ENCODE measurements around the gene EEPD1. TPM values are rescaled to one million over a fixed set of nuclear protein-coding genes. Genes with fewer than 3 reads are reported as not detected.
"Not testable (repeated sequence)": the region's sequence is repeated elsewhere in the genome, so short reads cannot be mapped to it uniquely, and the experiment has no call there.

EEPD1 gene
- total RNA-seq, 8 experiments from 2014 or later, result 2.3 to 14.1 (median 4.4) TPM

DNA sequence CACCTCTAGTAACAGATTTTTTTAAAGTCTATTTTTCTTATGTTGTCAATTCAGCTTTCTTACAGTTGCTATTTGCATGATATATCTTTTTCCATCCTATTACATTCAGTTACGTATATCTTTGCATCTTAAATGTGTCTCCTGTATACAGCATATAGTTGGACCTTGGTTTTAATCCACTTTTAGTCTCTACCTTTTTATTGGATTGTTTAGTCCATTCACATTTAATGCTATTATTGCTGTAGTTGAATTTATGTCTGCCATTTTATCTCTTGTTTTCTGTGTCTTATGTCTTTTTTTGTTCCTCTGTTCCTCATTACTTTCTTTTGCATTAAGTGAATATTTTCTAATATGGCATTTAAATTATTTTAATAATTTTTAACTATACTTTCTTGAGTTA, 100.6 kb downstream of the EEPD1 start:
- Histone ChIP-seq H3K4me3 (no peak overlapping the region), H3K4me1 (replicated peaks in 1 of 2) (peaks cover 7 to 8% of the 10 kb centered on the region in 2 donors), H3K27ac (no peak overlapping the region)
- ATAC-seq (replicated peaks in 6 of 8), result no peak
- 90 to 100% (median 100%) methylated on average over 1 of the region's 1 CpG; no CpG with 5 or more reads in 3 of the 10 experiments for WGBS, 10 experiments
- in situ Hi-C loops (cut with MboI; ENCODE audit: low pct_unique_long_range_greater_than_20kb in 2 of 9, low sequenced_read_pairs in 9 of 9, unreplicated experiment in 9 of 9), result no loop called here

DNA sequence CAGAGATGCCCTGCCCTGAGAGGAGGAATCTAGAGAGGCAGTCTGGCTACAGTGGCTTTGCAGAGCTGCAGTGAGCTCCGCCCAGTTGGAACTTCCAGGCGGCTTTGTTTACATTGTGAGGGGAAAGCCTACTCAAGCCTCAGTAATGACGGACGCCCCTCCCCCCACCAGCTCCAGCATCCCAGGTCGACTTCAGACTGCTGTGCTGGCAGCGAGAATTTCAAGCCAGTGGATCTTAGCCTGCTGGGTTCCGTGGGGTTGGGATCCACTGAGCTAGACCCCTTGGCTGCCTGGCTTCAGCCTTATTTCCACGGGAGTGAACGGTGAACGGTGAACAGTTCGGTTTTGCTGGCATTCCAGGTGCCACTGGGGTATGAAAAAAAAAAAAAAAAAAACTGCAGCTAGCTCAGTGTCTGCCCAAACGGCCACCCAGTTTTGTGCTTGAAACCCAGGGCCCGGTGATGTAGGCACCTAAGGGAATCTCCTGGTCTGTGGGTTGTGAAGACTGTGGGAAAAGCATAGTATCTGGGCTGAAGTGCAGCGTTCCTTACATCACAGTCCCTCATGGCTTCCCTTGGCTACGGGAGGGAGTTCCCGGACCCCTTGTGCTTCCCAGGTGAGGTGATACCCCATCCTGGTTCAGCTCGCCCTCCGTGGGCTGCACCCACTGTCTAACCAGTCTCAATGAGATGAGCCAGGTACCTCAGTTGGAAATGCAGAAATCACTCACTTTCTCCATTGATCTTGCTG, 105.6 kb downstream of the EEPD1 start:
- in situ Hi-C loops (cut with MboI; ENCODE audit: low pct_unique_long_range_greater_than_20kb in 2 of 9, low sequenced_read_pairs in 9 of 9, unreplicated experiment in 9 of 9), result not testable (repeated sequence)
- peak overlapping the region; percentile 3 to 25 (median 16) for H3K4me3 ChIP-seq
- peaks cover 10 to 18% of the 10 kb centered on the region in 2 donors for H3K4me1 ChIP-seq (replicated peaks in 1 of 2)
- peak overlapping the region; percentile 12 to 66 for H3K27ac ChIP-seq
- ATAC-seq (replicated peaks in 6 of 8), result peak; percentile 48 to 100 (median 99)
- 5 to 86% (median 58%) methylated on average over 1 to 11 of the region's 18 CpGs; no CpG with 5 or more reads in 5 of the 10 experiments for WGBS, 10 experiments

DNA sequence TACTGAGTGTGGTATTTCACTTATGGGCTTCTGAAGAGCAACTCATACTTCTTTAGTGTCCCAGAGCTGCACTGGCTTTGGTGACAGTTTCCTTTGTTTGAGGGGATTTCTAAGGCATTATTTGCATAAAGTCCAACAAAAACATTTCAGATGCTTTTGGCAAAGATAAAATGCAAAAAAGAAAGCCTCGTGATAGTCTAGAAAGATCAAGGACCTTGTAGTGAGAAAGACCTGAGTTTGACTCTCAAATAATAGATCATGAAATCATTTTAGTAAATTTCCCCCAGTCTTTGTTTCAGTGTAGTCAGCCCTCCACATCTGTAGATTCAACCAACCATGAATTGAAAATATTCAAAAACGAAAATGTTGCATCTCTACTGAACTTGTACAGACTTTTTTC, 107.4 kb downstream of the EEPD1 start:
- peak in 1 of 8 experiments; percentile 21 for ATAC-seq (replicated peaks in 6 of 8)
- in situ Hi-C loops (cut with MboI; ENCODE audit: low pct_unique_long_range_greater_than_20kb in 2 of 9, low sequenced_read_pairs in 9 of 9, unreplicated experiment in 9 of 9), result no loop called here
- Histone ChIP-seq H3K27ac (no peak overlapping the region), H3K4me1 (replicated peaks in 1 of 2) (peaks cover 17 to 21% of the 10 kb centered on the region in 2 donors), H3K4me3 (no peak overlapping the region)
- 33 to 95% (median 59%) methylated on average over 1 to 2 of the region's 2 CpGs; no CpG with 5 or more reads in 2 of the 10 experiments for WGBS, 10 experiments

DNA sequence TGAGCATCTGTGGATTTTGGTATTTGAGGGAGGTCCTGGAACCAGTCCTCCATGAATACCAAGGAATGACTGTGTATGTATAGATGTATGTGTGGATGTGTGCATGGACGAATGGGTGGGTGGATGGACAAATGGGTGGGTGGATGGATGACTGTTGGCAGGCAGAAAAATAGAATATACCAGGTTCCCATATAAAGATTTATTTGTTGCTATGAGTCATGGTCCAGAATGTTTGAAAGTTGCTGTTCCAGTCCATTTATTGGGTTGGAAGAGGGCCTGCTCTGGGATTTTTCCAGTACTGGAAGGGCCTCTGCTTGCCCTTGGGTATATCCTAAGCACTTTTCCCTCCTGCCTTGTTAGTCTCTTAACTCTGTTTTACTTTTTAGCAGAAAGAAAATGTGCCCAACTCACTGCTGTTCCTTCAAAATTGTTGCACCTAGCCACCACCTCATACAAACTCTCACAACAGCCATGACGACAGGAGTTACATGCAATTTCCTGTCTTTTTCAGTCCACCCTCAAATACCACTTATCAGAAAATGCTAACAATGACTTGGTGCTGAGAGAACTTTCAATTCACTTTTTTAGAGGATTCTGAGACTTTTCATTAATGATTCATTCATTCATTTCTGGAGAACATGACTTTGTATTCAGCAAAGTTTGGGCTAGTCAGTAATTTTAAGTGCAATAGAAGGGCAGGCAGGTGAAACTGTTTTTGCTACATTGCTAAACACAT, 108.1 kb downstream of the EEPD1 start:
- WGBS, 10 experiments, result 40 to 100% (median 100%) methylated on average over 1 of the region's 2 CpGs; no CpG with 5 or more reads in 4 of the 10 experiments
- Histone ChIP-seq H3K4me1 (replicated peaks in 1 of 2) (peaks cover 17 to 21% of the 10 kb centered on the region in 2 donors), H3K27ac (no peak overlapping the region), H3K4me3 (no peak overlapping the region)
- in situ Hi-C loops (cut with MboI; ENCODE audit: low pct_unique_long_range_greater_than_20kb in 2 of 9, low sequenced_read_pairs in 9 of 9, unreplicated experiment in 9 of 9), result no loop called here
- ATAC-seq (replicated peaks in 6 of 8), result peak in 1 of 8 experiments; percentile 61

DNA sequence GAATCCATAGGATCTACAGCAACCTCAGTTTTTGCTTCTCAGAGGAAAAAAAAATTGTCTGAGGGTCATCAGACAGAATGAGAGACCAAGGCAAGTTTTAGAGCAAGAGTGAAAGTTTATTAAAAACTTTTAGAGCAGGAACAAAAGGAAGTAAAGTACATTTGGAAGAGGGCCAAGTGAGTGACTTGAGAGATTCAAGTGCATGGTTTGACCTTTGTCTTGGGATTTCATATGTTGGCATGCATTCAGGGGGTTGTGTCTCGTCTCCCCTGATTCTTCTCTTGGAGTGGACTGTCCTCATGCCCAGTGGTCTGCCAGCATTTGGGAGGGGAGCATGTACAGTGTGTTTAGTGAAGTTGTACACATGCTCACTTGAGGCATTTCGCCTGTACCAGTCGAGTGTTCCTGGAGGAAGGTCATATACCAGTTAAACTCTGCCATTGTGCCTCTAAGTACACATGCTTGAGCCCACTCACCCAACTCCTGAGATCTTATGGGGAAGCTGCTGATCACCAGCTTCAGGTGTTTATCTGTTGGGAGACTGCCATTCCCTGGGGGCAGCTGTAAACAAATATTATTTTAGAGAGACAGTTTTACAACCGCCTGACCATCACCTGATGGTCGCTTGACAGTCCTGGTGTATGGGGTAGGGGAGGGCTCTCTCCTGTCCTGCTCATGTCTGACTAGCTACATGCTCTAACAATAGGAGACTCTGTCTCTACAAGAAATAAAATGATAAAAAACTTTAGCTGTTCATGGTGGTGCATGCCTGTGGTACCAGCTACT, 109.4 kb downstream of the EEPD1 start:
- WGBS, 10 experiments, result 55 to 100% (median 79%) methylated on average over 1 to 4 of the region's 5 CpGs; no CpG with 5 or more reads in 4 of the 10 experiments
- Histone ChIP-seq H3K4me1 (replicated peaks in 1 of 2) (peaks cover 17 to 21% of the 10 kb centered on the region in 2 donors), H3K27ac (no peak overlapping the region), H3K4me3 (no peak overlapping the region)
- in situ Hi-C loops (cut with MboI; ENCODE audit: low pct_unique_long_range_greater_than_20kb in 2 of 9, low sequenced_read_pairs in 9 of 9, unreplicated experiment in 9 of 9), result no loop called here
- ATAC-seq (replicated peaks in 6 of 8), result no peak

DNA sequence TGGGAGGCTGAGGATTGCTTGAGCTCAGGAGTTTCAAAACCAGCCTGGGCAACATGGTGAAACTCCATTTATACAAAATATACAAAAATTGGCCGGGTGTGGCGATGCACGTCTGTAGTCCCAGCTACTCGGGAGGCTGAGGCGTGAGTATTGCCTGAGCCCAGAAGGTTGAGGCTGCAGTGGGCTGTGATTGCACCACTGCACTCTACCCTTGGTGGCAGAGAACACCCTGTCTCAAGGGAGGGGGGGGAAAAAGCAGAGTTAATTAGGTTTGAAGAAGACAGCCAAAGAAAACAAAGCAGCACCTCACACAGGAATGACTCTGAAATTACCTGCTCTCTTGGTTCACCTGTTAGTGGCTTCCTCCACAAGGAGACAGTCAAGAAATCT, 110.0 kb downstream of the EEPD1 start:
- ATAC-seq (replicated peaks in 6 of 8), result no peak
- no peak overlapping the region for H3K4me3 ChIP-seq
- in situ Hi-C loops (cut with MboI; ENCODE audit: low pct_unique_long_range_greater_than_20kb in 2 of 9, low sequenced_read_pairs in 9 of 9, unreplicated experiment in 9 of 9), result no loop called here
- no peak overlapping the region for H3K27ac ChIP-seq
- 95 to 100% (median 100%) methylated on average over 2 to 4 of the region's 5 CpGs; no CpG with 5 or more reads in 7 of the 10 experiments for WGBS, 10 experiments
- peaks cover 14 to 18% of the 10 kb centered on the region in 2 donors for H3K4me1 ChIP-seq (replicated peaks in 1 of 2)

DNA sequence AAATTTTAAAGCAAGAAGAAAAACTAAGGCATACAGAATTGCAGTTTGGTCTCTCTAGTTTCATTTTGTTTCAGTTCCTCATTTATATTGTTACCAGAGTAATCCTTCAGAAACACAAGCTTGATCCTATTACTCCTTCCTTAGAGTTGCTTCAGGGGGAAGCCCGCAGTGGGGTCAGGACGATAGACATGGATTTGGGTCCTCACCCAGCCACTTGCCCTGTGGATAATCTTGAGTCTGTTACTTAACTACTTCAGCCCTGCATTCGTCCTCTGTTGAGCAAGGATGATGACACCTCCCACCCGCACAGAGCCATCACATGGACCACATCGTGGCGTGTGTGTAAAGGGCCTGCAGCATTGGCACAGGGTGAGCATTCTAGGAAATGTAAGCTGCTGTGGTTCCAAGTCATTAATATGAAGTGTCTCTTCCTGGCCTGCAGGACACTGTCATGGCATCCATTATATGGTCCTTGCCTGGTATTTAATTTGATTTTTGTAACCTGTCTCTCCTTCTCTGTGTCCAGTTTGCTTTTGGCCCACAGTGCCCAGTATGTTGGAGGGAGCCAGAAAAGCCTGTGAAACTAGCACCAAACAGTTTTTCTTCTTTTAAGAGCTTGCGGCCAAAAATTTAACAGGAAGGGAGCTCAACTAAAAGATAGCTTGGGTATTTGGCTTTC, 111.2 kb downstream of the EEPD1 start:
- peak in 1 of 8 experiments; percentile 40 for ATAC-seq (replicated peaks in 6 of 8)
- in situ Hi-C loops (cut with MboI; ENCODE audit: low pct_unique_long_range_greater_than_20kb in 2 of 9, low sequenced_read_pairs in 9 of 9, unreplicated experiment in 9 of 9), result no loop called here
- H3K4me3 ChIP-seq, result no peak overlapping the region
- peaks cover 7 to 9% of the 10 kb centered on the region in 2 donors for H3K4me1 ChIP-seq (replicated peaks in 1 of 2)
- WGBS, 10 experiments, result 20 to 100% (median 74%) methylated on average over 1 to 6 of the region's 7 CpGs
- no peak overlapping the region for H3K27ac ChIP-seq

DNA sequence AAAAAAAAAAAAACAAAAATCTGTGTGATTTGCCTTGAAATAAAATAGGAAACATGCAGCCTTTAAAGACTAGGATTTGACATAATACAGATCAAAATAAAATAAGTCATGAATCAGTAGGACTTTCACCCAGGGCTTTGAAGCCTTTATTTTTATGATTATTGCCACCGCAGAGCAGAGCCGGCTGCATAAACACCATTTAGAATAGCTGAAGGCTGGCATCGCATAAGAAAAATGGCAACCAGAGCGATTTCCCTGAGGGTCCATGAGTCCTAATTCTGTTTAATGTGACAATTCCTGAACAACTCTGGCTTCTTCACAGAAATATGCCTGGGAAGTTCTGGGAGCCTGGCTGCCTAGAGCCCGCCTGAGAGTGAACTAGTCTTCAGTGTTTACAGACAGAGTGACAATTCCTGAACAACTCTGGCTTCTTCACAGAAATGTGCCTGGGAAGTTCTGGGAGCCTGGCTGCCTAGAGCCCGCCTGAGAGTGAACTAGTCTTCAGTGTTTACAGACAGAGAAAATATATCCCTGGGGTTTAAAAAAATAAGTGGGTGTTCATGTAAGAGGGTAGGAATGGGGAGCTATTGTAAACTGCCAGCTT, 112.0 kb downstream of the EEPD1 start:
- Histone ChIP-seq H3K27ac (no peak overlapping the region), H3K4me1 (replicated peaks in 1 of 2) (peaks cover 7 to 8% of the 10 kb centered on the region in 2 donors), H3K4me3 (no peak overlapping the region)
- ATAC-seq (replicated peaks in 6 of 8), result peak in 2 of 8 experiments; percentile 72 to 77
- 50 to 89% (median 67%) methylated on average over 2 to 6 of the region's 6 CpGs; no CpG with 5 or more reads in 2 of the 10 experiments for WGBS, 10 experiments
- in situ Hi-C loops (cut with MboI; ENCODE audit: low pct_unique_long_range_greater_than_20kb in 2 of 9, low sequenced_read_pairs in 9 of 9, unreplicated experiment in 9 of 9), result no loop called here

DNA sequence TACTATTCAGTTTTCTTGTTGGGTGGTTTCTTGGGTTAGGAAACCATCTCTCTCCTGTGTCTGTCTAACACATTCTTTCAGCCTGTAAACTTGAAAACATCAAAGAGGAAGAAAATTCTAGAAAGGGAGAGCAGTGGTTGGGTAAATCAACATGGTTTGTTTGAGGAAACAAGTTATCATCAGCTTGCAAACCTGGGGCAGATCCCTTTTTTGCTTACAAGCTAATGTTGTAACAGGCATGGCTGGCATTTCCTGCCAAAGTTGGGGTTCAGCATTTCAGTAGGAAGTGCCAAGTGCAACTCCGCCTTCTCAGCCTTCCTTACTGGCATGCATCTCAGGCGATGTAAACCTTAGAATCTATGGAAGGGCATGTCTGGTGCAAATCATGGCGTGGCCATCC, 112.6 kb downstream of the EEPD1 start:
- Histone ChIP-seq H3K4me1 (replicated peaks in 1 of 2) (peaks cover 3 to 7% of the 10 kb centered on the region in 2 donors), H3K4me3 (no peak overlapping the region)
- WGBS, 10 experiments, result 80 to 100% (median 92%) methylated on average over 1 to 3 of the region's 3 CpGs; no CpG with 5 or more reads in 1 of the 10 experiments

DNA sequence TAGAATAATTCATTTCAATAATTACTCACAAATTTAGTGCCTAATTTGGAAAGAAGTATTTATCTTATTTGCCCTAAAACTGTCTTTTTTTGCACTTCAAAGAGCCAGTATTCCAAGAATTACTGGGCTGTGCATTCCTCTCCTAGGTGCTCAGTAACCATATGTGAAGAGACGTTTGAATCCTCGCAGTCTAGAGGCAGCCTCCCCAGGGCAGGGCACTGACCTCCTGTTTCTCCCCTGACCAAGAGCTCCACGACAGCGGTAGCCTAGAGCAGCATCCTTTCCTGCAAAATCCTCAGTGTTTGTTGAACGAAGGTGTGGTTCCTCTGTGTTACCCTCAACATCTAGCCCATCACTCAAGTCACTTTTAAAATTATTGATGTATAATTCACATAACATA, 113.1 kb downstream of the EEPD1 start:
- 20 to 100% (median 72%) methylated on average over 1 to 5 of the region's 5 CpGs; no CpG with 5 or more reads in 3 of the 10 experiments for WGBS, 10 experiments

More for the DNA sequence above, 112.6 kb downstream of the EEPD1 start:
- no peak overlapping the region for H3K27ac ChIP-seq
- ATAC-seq (replicated peaks in 6 of 8), result no peak
- in situ Hi-C loops (cut with MboI; ENCODE audit: low pct_unique_long_range_greater_than_20kb in 2 of 9, low sequenced_read_pairs in 9 of 9, unreplicated experiment in 9 of 9), result no loop called here

DNA sequence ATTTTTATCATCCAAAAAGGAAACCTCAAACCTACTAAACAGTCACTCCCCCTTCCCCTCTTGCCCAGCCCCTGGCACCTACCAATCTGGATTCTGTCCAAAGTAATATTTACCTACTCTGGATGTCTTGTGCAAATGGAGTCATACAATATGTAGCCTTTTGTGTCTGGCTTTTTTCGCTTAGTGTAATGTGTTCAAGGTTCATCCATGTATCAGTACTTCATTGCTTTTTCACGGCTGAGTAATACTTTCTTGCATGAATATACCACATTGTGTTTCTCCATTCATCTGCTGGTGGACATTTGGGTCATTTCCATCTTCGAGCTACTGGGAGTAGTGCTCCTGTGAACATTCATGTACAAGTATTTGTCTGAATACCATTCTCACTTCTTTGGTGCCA, 113.6 kb downstream of the EEPD1 start:
- no peak overlapping the region for H3K27ac ChIP-seq
- in situ Hi-C loops (cut with MboI; ENCODE audit: low pct_unique_long_range_greater_than_20kb in 2 of 9, low sequenced_read_pairs in 9 of 9, unreplicated experiment in 9 of 9), result no loop called here
- peaks cover 3 to 7% of the 10 kb centered on the region in 2 donors for H3K4me1 ChIP-seq (replicated peaks in 1 of 2)
- H3K4me3 ChIP-seq, result no peak overlapping the region
- ATAC-seq (replicated peaks in 6 of 8), result no peak
- WGBS, 10 experiments, result 63 to 100% (median 92%) methylated on average over 1 to 3 of the region's 3 CpGs; no CpG with 5 or more reads in 1 of the 10 experiments

More for the DNA sequence above, 113.1 kb downstream of the EEPD1 start:
- no peak overlapping the region for H3K27ac ChIP-seq
- peak in 1 of 8 experiments; percentile 52 for ATAC-seq (replicated peaks in 6 of 8)
- in situ Hi-C loops (cut with MboI; ENCODE audit: low pct_unique_long_range_greater_than_20kb in 2 of 9, low sequenced_read_pairs in 9 of 9, unreplicated experiment in 9 of 9), result no loop called here
- H3K4me3 ChIP-seq, result no peak overlapping the region
- H3K4me1 ChIP-seq (replicated peaks in 1 of 2), result peaks cover 3 to 7% of the 10 kb centered on the region in 2 donors

DNA sequence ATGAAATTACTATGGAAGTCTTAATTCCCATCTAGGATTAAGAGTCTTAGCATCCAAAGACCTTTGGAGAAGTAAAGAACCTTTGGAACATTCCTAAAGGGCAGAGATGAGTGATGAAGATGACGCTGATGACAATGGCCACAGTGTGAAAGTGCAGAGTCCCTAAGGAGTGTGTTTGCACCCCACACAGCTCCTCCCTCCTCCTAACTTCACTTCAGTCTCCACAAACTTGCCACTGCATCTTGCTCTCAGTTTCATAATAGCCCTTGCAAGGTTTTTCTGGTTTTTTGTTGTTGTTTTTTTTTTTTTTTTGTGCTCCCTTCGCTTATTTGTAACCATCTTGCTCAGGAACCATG, 119.1 kb downstream of the EEPD1 start:
- in situ Hi-C loops (cut with MboI; ENCODE audit: low pct_unique_long_range_greater_than_20kb in 2 of 9, low sequenced_read_pairs in 9 of 9, unreplicated experiment in 9 of 9), result no loop called here
- no peak overlapping the region for H3K27ac ChIP-seq
- 0 to 100% (median 94%) methylated on average over 1 to 2 of the region's 2 CpGs for WGBS, 10 experiments

More for the DNA sequence above, 119.1 kb downstream of the EEPD1 start:
- Histone ChIP-seq H3K4me3 (no peak overlapping the region), H3K4me1 (replicated peaks in 1 of 2) (no peaks in the 10 kb centered on the region)
- no peak for ATAC-seq (replicated peaks in 6 of 8)

Measured in motor neuron (in vitro differentiated cells).